ENCODE data around the gene SLC35F4. TPM values are rescaled to one million over a fixed set of nuclear protein-coding genes. Genes with fewer than 3 reads are reported as not detected.

The SLC35F4 gene
- total and polyA plus RNA-seq, 2 donors (not counting 1 experiment from before 2014, with no cell fraction given): not detected

DNA sequence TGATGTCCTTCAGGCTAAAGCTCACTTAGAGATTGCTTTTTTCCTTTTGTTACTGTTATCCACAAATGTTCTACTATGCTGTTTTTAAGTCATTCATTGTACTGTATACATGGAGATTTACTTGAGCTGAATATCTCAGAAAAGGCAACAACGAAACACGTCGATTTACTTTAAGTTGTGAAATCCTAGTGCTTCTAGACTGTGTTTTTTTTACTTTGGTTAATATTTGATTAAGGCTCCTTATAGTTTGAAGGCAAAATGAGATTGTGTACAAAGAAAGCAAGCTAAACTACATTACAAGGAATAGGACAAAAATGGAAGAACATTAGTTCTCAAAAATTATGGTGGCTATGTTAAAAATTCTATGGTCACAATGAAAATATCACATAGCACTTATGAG is 114.5 kb downstream of the SLC35F4 start:
- Histone ChIP-seq H3K79me2 (ENCODE audit: control insufficient read depth, insufficient read depth, low read length) (no peaks in the 10 kb centered on the region), H3K4me2 (replicated peaks; ENCODE audit: low read depth, low read length, poor library complexity, severe bottlenecking) (no peak overlapping the region), H3K9me3 (ENCODE audit: control extremely low read depth in 1 of 3, control insufficient read depth in 2 of 3, insufficient read depth in 1 of 3, low read length in 2 of 3) (peaks cover 0 to 4% (median 0%) of the 10 kb centered on the region in 3 donors), H2AFZ (ENCODE audit: insufficient read depth, low read depth, low read length, poor library complexity, severe bottlenecking) (no peak overlapping the region), H3K4me1 (ENCODE audit: control insufficient read depth in 2 of 2, insufficient read depth in 2 of 2, low read length in 2 of 2) (no peaks in the 10 kb centered on the region), H3K27me3 (replicated peaks in 1 of 4; ENCODE audit: control extremely low read depth in 1 of 4, control insufficient read depth in 3 of 4, insufficient read depth in 4 of 4, low read length in 3 of 4) (no peaks in the 10 kb centered on the region), H3K9ac (ENCODE audit: low read length) (no peak overlapping the region), H3K27ac (ENCODE audit: low read length in 2 of 2) (no peak overlapping the region), H4K20me1 (ENCODE audit: control insufficient read depth, insufficient read depth, low read length, poor library complexity, severe bottlenecking) (no peaks in the 10 kb centered on the region), H3K36me3 (replicated peaks in 1 of 2; ENCODE audit: control extremely low read depth in 1 of 2, control insufficient read depth in 1 of 2, extremely low read depth in 1 of 2, insufficient read depth in 2 of 2, low read length in 1 of 2) (no peaks in the 10 kb centered on the region), H3K4me3 (ENCODE audit: control extremely low read depth in 1 of 5, extremely low read depth in 1 of 5, insufficient read depth in 1 of 5, low read depth in 2 of 5, low read length in 4 of 5) (no peak overlapping the region)
- TF ChIP-seq CTCF (IDR thresholded peaks at IDR 0.05) (no peak), EZH2 (IDR thresholded peaks at IDR 0.05; ENCODE audit: borderline replicate concordance, insufficient read depth, low read depth, low read length, poor library complexity, severe bottlenecking) (no peak)
- H3K4me3 Mint-ChIP-seq: no peak overlapping the region
- no peaks in the 10 kb centered on the region for H3K4me1 Mint-ChIP-seq
- DNase-seq (no peak), ATAC-seq (ENCODE audit: low read depth) (no peak)
- H3K9me3 Mint-ChIP-seq (ENCODE audit: insufficient read depth): peaks cover 2% of the 10 kb centered on the region
- intact Hi-C loops (cut with micrococcal nuclease): no loop called here
- WGBS (ENCODE audit: insufficient coverage): no CpG with 5 or more reads among the region's 3 CpGs
- no peaks in the 10 kb centered on the region for H3K27me3 Mint-ChIP-seq
- no peak overlapping the region for H3K27ac Mint-ChIP-seq
- ChIA-PET CTCF (no interaction called here), POLR2A (no interaction called here)

DNA sequence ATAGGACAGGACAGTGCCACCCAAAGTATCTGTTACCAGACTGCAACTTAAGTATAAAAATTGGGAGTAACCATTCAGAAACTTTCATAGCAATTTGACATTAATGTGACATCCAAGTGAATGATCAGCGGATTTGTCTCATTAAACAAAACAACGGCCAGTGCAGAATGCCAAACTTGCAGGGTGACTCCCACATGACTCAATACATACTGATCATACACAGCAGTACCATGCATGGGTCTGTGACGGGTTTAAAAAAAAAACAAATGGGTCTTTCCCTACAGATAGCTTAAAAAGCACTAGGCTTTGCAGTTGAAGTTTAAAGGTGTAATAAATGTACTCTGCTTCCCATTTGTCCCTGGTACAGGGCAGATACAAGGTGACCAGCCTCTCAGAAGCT is 116.6 kb downstream of the SLC35F4 start:
- no peaks in the 10 kb centered on the region for H3K4me1 Mint-ChIP-seq
- ATAC-seq (ENCODE audit: low read depth) (no peak), DNase-seq (no peak)
- CTCF ChIA-PET: no interaction called here
- peaks cover 2% of the 10 kb centered on the region for H3K9me3 Mint-ChIP-seq (ENCODE audit: insufficient read depth)
- Histone ChIP-seq H3K36me3 (replicated peaks in 1 of 2; ENCODE audit: control extremely low read depth in 1 of 2, control insufficient read depth in 1 of 2, extremely low read depth in 1 of 2, insufficient read depth in 2 of 2, low read length in 1 of 2) (no peaks in the 10 kb centered on the region), H3K4me2 (replicated peaks; ENCODE audit: low read depth, low read length, poor library complexity, severe bottlenecking) (no peak overlapping the region), H3K79me2 (ENCODE audit: control insufficient read depth, insufficient read depth, low read length) (no peaks in the 10 kb centered on the region), H3K9me3 (ENCODE audit: control extremely low read depth in 1 of 3, control insufficient read depth in 2 of 3, insufficient read depth in 1 of 3, low read length in 2 of 3) (no peaks in the 10 kb centered on the region), H3K4me3 (ENCODE audit: control extremely low read depth in 1 of 5, extremely low read depth in 1 of 5, insufficient read depth in 1 of 5, low read depth in 2 of 5, low read length in 4 of 5) (no peak overlapping the region), H3K4me1 (ENCODE audit: control insufficient read depth in 2 of 2, insufficient read depth in 2 of 2, low read length in 2 of 2) (no peaks in the 10 kb centered on the region), H4K20me1 (ENCODE audit: control insufficient read depth, insufficient read depth, low read length, poor library complexity, severe bottlenecking) (no peaks in the 10 kb centered on the region), H2AFZ (ENCODE audit: insufficient read depth, low read depth, low read length, poor library complexity, severe bottlenecking) (no peak overlapping the region), H3K27me3 (replicated peaks in 1 of 4; ENCODE audit: control extremely low read depth in 1 of 4, control insufficient read depth in 3 of 4, insufficient read depth in 4 of 4, low read length in 3 of 4) (no peaks in the 10 kb centered on the region), H3K27ac (ENCODE audit: low read length in 2 of 2) (no peak overlapping the region), H3K9ac (ENCODE audit: low read length) (no peak overlapping the region)
- H3K4me3 Mint-ChIP-seq: no peak overlapping the region
- no peak overlapping the region for H3K27ac Mint-ChIP-seq
- intact Hi-C loops (cut with micrococcal nuclease): no loop called here
- 81% methylated on average over 2 of the region's 3 CpGs for WGBS (ENCODE audit: insufficient coverage)
- POLR2A ChIA-PET: no interaction called here
- no peaks in the 10 kb centered on the region for H3K27me3 Mint-ChIP-seq
- TF ChIP-seq CTCF (IDR thresholded peaks at IDR 0.05): no peak
- TF ChIP-seq EZH2 (IDR thresholded peaks at IDR 0.05; ENCODE audit: borderline replicate concordance, insufficient read depth, low read depth, low read length, poor library complexity, severe bottlenecking): no peak
